Vagina (tissue), 2 donors: ENCODE measurements around the gene GRIFIN.

ENCODE experiments used
- POLR2AphosphoS5 ChIP-seq, 2 donors: sonication (generic); formaldehyde crosslinking; IDR thresholded peaks; one replicate each; pipeline ENCODE4 v1.9.0; 2017; ENCODE audit warnings: antibody characterized with exemption in 2 of 2, mild to moderate bottlenecking in 2 of 2, low read depth in 1 of 2; ENCODE audit not compliant: insufficient read depth in 1 of 2
- TF ChIP-seq, protein P1 (sequence below), 3 experiments: fragments of 450-650 bp in 2 of 3; fragments of 200-600 bp in 1 of 3; sonication (generic) in 1 of 3; IDR thresholded peaks; one replicate each; pipeline ENCODE4 v1.5.1; 2017 to 2019; ENCODE audit warnings: antibody characterized with exemption in 3 of 3, mild to moderate bottlenecking in 2 of 3, moderate library complexity in 2 of 3

GRCh38 chr7:2512713-2513112 is 36.5 kb upstream of the GRIFIN start:
- TF ChIP-seq, protein P1, sequence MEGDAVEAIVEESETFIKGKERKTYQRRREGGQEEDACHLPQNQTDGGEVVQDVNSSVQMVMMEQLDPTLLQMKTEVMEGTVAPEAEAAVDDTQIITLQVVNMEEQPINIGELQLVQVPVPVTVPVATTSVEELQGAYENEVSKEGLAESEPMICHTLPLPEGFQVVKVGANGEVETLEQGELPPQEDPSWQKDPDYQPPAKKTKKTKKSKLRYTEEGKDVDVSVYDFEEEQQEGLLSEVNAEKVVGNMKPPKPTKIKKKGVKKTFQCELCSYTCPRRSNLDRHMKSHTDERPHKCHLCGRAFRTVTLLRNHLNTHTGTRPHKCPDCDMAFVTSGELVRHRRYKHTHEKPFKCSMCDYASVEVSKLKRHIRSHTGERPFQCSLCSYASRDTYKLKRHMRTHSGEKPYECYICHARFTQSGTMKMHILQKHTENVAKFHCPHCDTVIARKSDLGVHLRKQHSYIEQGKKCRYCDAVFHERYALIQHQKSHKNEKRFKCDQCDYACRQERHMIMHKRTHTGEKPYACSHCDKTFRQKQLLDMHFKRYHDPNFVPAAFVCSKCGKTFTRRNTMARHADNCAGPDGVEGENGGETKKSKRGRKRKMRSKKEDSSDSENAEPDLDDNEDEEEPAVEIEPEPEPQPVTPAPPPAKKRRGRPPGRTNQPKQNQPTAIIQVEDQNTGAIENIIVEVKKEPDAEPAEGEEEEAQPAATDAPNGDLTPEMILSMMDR (IDR thresholded peaks at IDR 0.05): no peak
- TF ChIP-seq POLR2AphosphoS5 (IDR thresholded peaks at IDR 0.05; ENCODE audit: insufficient read depth in 1 of 2, low read depth in 1 of 2): no peak
